Peyer's patch (tissue), 4 donors: ENCODE measurements around the gene RHD.
"Not testable (repeated sequence)": the region's sequence is repeated elsewhere in the genome, so short reads cannot be mapped to it uniquely, and the experiment has no call there.

Experiments used
- POLR2A ChIP-seq, 2 donors: fragments of 450-650 bp; IDR thresholded peaks; one replicate each; pipeline ENCODE4 v1.5.1; 2017; ENCODE audit warnings: antibody characterized with exemption in 2 of 2, mild to moderate bottlenecking in 2 of 2, moderate library complexity in 2 of 2
- TF ChIP-seq, protein P1 (sequence below), 6 experiments: fragments of 450-650 bp in 4 of 6; fragments of 200-600 bp in 2 of 6; sonication (generic) in 1 of 6; IDR thresholded peaks; one replicate each; pipeline ENCODE4 v1.5.1; 2017 to 2019; ENCODE audit warnings: antibody characterized with exemption in 6 of 6, mild to moderate bottlenecking in 3 of 6, moderate library complexity in 1 of 6

GRCh38 chr1:25268143-25268760, 4.1 kb upstream of the RHD start:
- TF ChIP-seq POLR2A (IDR thresholded peaks at IDR 0.05), result not testable (repeated sequence)
- TF ChIP-seq, protein P1, sequence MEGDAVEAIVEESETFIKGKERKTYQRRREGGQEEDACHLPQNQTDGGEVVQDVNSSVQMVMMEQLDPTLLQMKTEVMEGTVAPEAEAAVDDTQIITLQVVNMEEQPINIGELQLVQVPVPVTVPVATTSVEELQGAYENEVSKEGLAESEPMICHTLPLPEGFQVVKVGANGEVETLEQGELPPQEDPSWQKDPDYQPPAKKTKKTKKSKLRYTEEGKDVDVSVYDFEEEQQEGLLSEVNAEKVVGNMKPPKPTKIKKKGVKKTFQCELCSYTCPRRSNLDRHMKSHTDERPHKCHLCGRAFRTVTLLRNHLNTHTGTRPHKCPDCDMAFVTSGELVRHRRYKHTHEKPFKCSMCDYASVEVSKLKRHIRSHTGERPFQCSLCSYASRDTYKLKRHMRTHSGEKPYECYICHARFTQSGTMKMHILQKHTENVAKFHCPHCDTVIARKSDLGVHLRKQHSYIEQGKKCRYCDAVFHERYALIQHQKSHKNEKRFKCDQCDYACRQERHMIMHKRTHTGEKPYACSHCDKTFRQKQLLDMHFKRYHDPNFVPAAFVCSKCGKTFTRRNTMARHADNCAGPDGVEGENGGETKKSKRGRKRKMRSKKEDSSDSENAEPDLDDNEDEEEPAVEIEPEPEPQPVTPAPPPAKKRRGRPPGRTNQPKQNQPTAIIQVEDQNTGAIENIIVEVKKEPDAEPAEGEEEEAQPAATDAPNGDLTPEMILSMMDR (IDR thresholded peaks at IDR 0.05), result not testable (repeated sequence)
